B cell (primary cell): Measurements from ENCODE around the gene PAX2. TPM values are rescaled to one million over a fixed set of nuclear protein-coding genes. Genes with fewer than 3 reads are reported as not detected.
A peak's percentile ranks its signal among the peaks of the same experiment; 100 is the strongest.

Experiments
- ATAC-seq: fragments of 200-7000 bp; cut with Tn5 transposase; one replicate; pipeline ENCODE4 v1.10.0; 2021; ENCODE audit warnings: low read depth, mild to moderate bottlenecking, moderate number of reproducible peaks, moderate library complexity
- CTCF ChIA-PET: fragments of 350-600 bp; sonication (Branson Sonifier 250); formaldehyde crosslinking; loops from one replicate; lab custom pipeline; 2021; ENCODE audit warnings: antibody characterized with exemption, inconsistent platforms; lab: Charles Lee
- POLR2A ChIA-PET: fragments of 350-600 bp; sonication (Branson Sonifier 250); formaldehyde crosslinking; loops from one replicate; lab custom pipeline; 2021; ENCODE audit warnings: antibody characterized with exemption; lab: Charles Lee
- DNase-seq: peaks from one replicate; pipeline ENCODE4 v3.0.0; 2013
- H2AFZ ChIP-seq: 2 replicates; pipeline ENCODE4 v1.6.1; 2012; ENCODE audit warnings: mild to moderate bottlenecking, low read depth, low read length; ENCODE audit not compliant: insufficient read depth, poor library complexity, severe bottlenecking
- H3K27ac ChIP-seq, 2 donors: 1 replicate in 1 of 2; 2 replicates in 1 of 2; pipeline ENCODE4 v1.5.1; 2012 to 2013; ENCODE audit warnings: low read length in 2 of 2, mild to moderate bottlenecking in 2 of 2, moderate library complexity in 1 of 2
- H3K27me3 ChIP-seq, 4 experiments: fragments of 200-600 bp in 1 of 4; sonication (generic) in 1 of 4; replicated peaks in 1 of 4; 1 replicate in 2 of 4; 2 replicates in 2 of 4; pipeline versions ENCODE4 v1.6.1 to v1.7.0; 2013 to 2016; ENCODE audit warnings: low read length in 3 of 4, mild to moderate bottlenecking in 2 of 4, mixed read lengths in 1 of 4, moderate library complexity in 1 of 4; ENCODE audit not compliant: insufficient read depth in 4 of 4, control insufficient read depth in 3 of 4; ENCODE audit errors: control extremely low read depth in 1 of 4
- H3K36me3 ChIP-seq, 2 experiments: replicated peaks in 1 of 2; 1 replicate in 1 of 2; 2 replicates in 1 of 2; pipeline versions ENCODE4 v1.6.1 to v1.7.1; 2013; ENCODE audit warnings: low read length in 1 of 2; ENCODE audit not compliant: insufficient read depth in 2 of 2, control insufficient read depth in 1 of 2; ENCODE audit errors: control extremely low read depth in 1 of 2, extremely low read depth in 1 of 2
- H3K4me1 ChIP-seq, 2 donors: fragments of 200-600 bp in 1 of 2; sonication (generic) in 1 of 2; 1 replicate in 1 of 2; 2 replicates in 1 of 2; pipeline versions ENCODE4 v1.5.1 to v1.6.1; 2013 to 2017; ENCODE audit warnings: low read length in 2 of 2; ENCODE audit not compliant: control insufficient read depth in 2 of 2, insufficient read depth in 2 of 2
- H3K4me2 ChIP-seq: replicated peaks from 2 replicates; pipeline ENCODE3; 2012; ENCODE audit warnings: mild to moderate bottlenecking, low read depth, low read length; ENCODE audit not compliant: poor library complexity, severe bottlenecking
- H3K4me3 ChIP-seq, 5 experiments: fragments of 200-600 bp in 1 of 5; sonication (generic) in 1 of 5; 1 replicate in 3 of 5; 2 replicates in 2 of 5; pipeline versions ENCODE4 v1.5.1 to v1.7.0; 2011 to 2016; ENCODE audit warnings: low read length in 4 of 5, mild to moderate bottlenecking in 4 of 5, low read depth in 2 of 5, control low read depth in 1 of 5, moderate library complexity in 1 of 5; ENCODE audit not compliant: insufficient read depth in 1 of 5; ENCODE audit errors: control extremely low read depth in 1 of 5, extremely low read depth in 1 of 5
- H3K79me2 ChIP-seq: fragments of 200-600 bp; sonication (generic); one replicate; pipeline ENCODE4 v1.6.0; 2016; ENCODE audit warnings: low read length; ENCODE audit not compliant: control insufficient read depth, insufficient read depth
- H3K9ac ChIP-seq: fragments of 200-600 bp; sonication (generic); 2 replicates; pipeline ENCODE4 v1.6.1; 2017; ENCODE audit warnings: mild to moderate bottlenecking, low read length, moderate library complexity
- H3K9me3 ChIP-seq, 3 donors: one replicate each; pipeline versions ENCODE4 v1.6.1 to v1.7.1; 2013; ENCODE audit warnings: low read length in 2 of 3; ENCODE audit not compliant: control insufficient read depth in 2 of 3, insufficient read depth in 1 of 3; ENCODE audit errors: control extremely low read depth in 1 of 3
- H4K20me1 ChIP-seq: 2 replicates; pipeline ENCODE4 v1.6.0; 2012; ENCODE audit warnings: mild to moderate bottlenecking, low read length; ENCODE audit not compliant: insufficient read depth, control insufficient read depth, poor library complexity, severe bottlenecking
- H3K27ac Mint-ChIP-seq: one replicate; pipeline ENCODE4 v1.8.0; 2021; ENCODE audit warnings: mixed read lengths
- H3K27me3 Mint-ChIP-seq: one replicate; pipeline ENCODE4 v1.8.0; 2021; ENCODE audit warnings: mixed read lengths
- H3K4me1 Mint-ChIP-seq: one replicate; pipeline ENCODE4 v1.8.0; 2021; ENCODE audit warnings: mixed read lengths
- H3K4me3 Mint-ChIP-seq: one replicate; pipeline ENCODE4 v1.8.0; 2021; ENCODE audit warnings: mixed read lengths
- H3K9me3 Mint-ChIP-seq: one replicate; pipeline ENCODE4 v1.8.0; 2022; ENCODE audit warnings: mixed read lengths; ENCODE audit not compliant: insufficient read depth
- CTCF ChIP-seq: fragments of 200-600 bp; IDR thresholded peaks from one replicate; pipeline ENCODE4 v1.8.0; 2022; ENCODE audit warnings: antibody characterized with exemption, mild to moderate bottlenecking
- EZH2 ChIP-seq: IDR thresholded peaks from 2 replicates; pipeline ENCODE4 v1.6.1; 2012; ENCODE audit warnings: borderline replicate concordance, low read depth, mild to moderate bottlenecking, moderate library complexity, low read length; ENCODE audit not compliant: insufficient read depth, poor library complexity, severe bottlenecking
- WGBS: methylation state at CpG from one replicate; pipeline ENCODE4 v1.1.5; 2013; ENCODE audit warnings: missing lambda C conversion rate; ENCODE audit not compliant: insufficient coverage; 5-methylcytosine and 5-hydroxymethylcytosine counted together
- intact Hi-C: fragments of 100-400 bp; cut with micrococcal nuclease; formaldehyde crosslinking; loops from one replicate; pipeline ENCODE4 v1.10.0; 2022
- polyA plus RNA-seq: library from polyadenylated mRNA; depleted of rRNA; stranded (reverse); fragments of >200 nt; gene quantifications from 2 replicates; pipeline ENCODE4 v1.2.3, GENCODE V29; 2012
- total RNA-seq, 2 donors: library from RNA; stranded (reverse); fragments of 120-200 nt in 1 of 2; gene quantifications; 1 replicate in 1 of 2; 2 replicates in 1 of 2; pipeline versions ENCODE4 v1.2.3 to v1.2.4, GENCODE V29; 2013 to 2022

The PAX2 gene
- total and polyA plus RNA-seq, 2 donors (not counting 1 experiment from before 2014, with no cell fraction given): 0.12 TPM; not detected in 1

DNA sequence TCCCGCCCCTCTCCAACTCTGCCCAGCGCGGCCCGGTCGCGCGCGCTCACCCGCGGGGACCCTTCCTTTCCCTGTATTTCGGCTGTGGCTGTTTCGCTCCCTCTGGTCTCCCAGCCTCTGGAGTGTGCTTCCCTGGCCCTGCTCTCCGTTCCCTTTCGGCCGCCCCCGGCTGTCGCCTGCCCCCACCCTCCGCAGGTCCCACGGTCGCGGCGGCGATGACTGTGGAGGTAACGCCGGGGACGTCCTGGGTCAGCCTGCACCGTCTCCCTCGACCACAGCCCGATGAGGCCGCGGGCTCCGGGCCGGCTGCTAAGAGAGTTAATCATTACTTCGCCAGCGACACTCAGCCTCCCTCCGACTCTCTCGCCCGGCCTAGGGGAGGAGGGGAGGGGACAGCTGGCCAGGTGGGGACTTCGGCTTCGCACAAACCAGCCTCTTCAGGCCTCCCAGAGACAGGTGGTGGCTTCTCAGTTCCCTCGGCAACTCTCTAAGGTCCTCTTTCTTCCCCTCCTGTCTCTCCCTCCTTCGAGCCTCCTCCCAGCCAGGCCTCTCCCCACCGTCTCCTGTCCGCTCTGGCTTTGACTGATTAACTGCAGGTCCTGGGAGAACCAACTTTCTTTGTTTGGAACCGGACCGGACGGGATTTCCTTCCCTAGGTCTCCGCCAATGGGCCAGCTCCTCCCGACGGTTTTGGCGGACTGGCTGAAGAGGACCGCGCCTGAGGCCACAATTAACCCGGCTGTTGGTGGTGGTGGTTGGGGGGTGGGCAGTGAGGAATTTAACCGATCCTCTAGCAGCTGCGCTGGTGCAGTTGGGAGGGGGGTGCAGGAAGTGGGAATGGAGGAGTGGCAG lies 5.6 kb upstream of the PAX2 start:
- H3K79me2 ChIP-seq: no peaks in the 10 kb centered on the region
- TF ChIP-seq CTCF (no peak), EZH2 (peak; percentile 77)
- peaks cover 0 to 54% (median 0%) of the 10 kb centered on the region in 3 donors for H3K9me3 ChIP-seq
- ChIA-PET POLR2A (no interaction called here), CTCF (interaction anchor here (1.6 kb wide), 1 partner anchor 19 kb away, joined by 5 read pairs; no protein-coding TSS in a partner anchor)
- 10% methylated on average over 48 of the region's 56 CpGs for whole genome bisulfite sequencing
- Mint-ChIP-seq H3K4me1 (peaks cover 50% of the 10 kb centered on the region), H3K4me3 (no peak overlapping the region), H3K27ac (no peak overlapping the region), H3K27me3 (peaks cover 82% of the 10 kb centered on the region), H3K9me3 (no peaks in the 10 kb centered on the region)
- intact Hi-C loops: loop anchor here (5.0 to 10.0 kb wide), 3 partner anchors 307 to 485 kb away; partner anchors contain the start of genes LBX1 and TLX1
- H2AFZ ChIP-seq: no peak overlapping the region
- no peak for ATAC-seq
- peaks cover 0 to 96% (median 73%) of the 10 kb centered on the region in 4 experiments for H3K27me3 ChIP-seq
- H4K20me1 ChIP-seq: no peaks in the 10 kb centered on the region
- H3K4me3 ChIP-seq: no peak overlapping the region
- no peaks in the 10 kb centered on the region for H3K36me3 ChIP-seq
- no peak overlapping the region for H3K9ac ChIP-seq
- peaks cover 61 to 75% of the 10 kb centered on the region in 2 donors for H3K4me1 ChIP-seq
- peak overlapping the region; percentile 18 for H3K4me2 ChIP-seq
- DNase-seq: peak; percentile 35
- H3K27ac ChIP-seq: no peak overlapping the region
